HG03558 (cell line): ENCODE data around the gene MRAS.

ENCODE experiments used
- ATAC-seq: cut with Tn5 transposase; IDR thresholded peaks from one replicate; pipeline ENCODE4 v1.9.1; 2021; ENCODE audit warnings: moderate number of reproducible peaks; ENCODE audit not compliant: unreplicated experiment; ENCODE audit errors: extremely low read depth

Gene MRAS

DNA sequence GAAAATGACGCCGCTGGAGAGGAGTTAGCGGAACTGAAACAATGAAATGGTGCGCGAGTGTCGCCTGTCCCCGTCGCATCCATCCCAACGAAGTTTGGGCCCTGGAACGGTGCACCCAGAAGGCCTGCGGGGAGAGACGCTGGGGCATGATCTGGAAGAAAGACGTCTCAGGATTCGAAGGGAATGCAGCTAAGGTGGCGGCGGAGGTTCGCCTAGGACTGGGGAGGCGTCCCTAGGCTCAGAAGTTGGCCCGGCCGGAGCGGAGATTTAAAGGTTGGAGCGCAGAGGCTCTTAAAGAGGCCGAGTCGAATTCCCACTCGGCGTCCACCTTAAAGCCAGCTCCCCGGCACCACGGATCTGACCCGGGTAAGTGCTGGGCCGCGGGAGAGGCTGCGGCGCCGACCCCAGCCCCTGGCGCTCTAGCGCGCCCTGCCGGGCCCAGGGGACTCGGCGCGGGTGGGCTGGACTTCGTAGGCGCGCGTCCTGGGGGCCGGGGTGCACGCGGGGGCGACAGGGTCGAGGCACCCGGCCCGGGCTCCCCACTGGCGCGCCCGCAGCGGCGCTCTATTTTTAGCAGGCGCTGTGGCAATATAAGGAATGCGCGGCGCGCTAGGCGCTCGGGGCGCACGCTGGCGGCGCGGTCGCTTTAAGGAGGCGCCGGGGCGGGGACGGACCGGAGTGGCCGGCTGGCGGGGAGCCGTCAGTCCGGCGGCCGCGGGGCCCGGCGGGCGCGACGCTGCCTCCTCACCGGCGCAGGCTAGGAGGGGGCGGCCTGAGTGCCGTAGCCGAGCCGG, at the start of gene MRAS:
Gene MRAS (plus strand): TSS at position 620 of the 794 bp plus-strand sequence. CDS start 24,305 bp downstream, outside the sequence.
- no peak for ATAC-seq

DNA sequence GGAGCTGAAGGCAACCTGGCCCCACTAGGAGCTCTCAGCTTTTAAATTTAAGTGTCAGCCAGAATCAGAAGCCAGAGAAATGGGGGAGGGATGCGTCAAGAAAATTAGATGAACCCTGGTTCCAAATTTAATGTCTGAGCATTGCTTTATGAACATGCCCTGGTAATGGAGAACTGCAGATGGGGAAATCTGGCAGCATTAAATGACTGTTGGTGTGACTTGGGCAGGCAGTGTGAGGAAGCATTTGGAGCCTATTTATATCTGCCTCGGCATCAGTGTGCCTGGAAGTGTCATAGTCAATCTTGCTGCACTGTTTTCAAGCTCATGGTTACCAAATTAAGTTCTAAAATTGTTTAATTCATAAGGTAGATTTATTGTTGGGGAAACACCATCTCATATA, 47.7 kb upstream of the MRAS start:
- no peak for ATAC-seq

DNA sequence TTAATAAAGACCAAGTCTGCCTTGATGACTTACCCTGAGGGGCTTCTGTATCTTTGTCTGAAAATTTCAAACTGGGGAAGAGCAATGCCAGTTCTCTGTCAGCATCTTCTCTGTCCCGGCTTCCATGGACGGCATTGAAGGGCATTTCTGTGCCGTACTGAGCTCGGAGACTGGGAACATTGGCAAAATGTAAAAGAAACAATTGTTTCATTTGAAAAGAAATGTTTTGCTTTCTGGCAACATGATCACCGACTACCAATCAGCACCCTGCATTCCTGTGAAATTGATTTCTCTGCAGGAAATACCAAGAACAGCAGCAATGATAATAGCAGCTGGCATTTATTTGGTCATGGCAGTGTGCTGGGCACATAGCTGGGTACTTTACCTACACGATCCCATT, 44.9 kb upstream of the MRAS start:
- ATAC-seq = no peak

DNA sequence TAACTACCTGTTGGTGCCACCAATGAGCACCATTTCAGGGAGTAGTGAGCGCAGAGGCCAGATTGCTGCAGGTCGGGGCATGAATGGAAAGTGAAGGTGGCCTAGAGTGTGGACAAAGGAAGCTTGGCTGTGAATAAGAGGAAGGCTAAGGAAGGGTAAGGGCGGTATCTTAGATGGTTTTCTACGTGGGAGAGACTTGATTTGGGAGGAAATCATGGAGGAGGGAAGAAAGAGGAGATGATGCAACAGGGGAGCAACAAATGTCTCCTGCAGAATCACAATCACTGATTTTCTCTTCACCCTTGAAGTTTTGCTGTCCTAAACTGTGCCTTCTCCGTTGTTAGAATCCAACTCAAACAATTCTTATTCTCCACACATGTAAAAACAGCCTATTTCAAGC, 40.5 kb upstream of the MRAS start:
- ATAC-seq = no peak

DNA sequence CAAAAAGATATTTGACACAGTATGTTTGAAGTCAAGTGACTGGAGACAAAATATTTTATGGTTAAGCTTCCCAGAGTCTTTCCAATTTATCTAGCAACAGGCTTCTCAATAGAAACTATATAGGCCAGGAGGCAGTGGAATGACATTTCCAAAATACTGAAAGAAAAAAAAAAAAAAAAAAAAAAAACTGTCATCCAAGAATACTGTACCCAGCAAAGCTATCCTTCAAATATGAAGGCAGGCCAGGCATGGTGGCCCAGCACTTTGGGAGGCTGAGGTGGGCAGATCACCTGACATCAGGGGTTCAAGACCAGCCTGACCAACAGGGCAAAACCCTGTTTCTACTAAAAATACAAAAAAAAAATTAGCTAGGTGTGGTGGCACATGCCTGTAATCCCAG, 39.6 kb upstream of the MRAS start:
- ATAC-seq = no peak

DNA sequence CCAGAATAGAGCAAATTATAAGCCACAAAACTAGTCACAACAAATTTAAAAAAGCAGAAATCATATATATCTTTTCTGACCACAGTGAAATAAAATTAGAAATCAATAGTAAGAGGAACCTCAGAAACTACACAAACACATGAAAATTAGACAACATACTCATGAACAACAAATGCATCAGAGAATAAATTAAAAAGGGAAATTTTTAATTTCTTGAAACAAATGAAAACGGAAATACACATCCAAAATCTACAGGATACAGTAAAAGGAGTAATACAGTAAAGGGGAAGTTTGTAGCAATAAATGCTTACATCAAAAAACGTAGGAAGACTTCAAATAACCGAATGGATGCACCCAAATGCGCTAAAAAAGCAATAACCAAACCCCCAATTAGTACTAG, 37.9 kb upstream of the MRAS start:
- ATAC-seq = no peak

DNA sequence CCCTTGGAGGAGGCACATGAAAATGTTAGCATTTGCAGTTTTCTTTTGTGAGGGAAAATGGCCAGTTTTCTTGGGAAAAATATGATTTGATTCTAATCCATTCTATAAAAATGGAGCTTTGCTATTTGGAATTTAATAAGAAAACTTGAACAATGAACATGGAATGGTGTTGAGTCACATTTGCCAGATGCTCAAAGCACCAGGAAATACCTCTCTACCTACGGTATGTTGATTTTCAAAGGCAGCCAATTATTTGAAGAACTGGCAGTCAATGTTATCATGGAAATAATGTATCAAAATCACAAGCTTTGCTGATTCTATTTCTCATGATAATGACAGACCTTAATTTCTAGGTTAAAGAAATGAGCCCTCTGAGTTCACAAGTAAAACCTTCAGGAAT, 33.6 kb upstream of the MRAS start:
- ATAC-seq = no peak

DNA sequence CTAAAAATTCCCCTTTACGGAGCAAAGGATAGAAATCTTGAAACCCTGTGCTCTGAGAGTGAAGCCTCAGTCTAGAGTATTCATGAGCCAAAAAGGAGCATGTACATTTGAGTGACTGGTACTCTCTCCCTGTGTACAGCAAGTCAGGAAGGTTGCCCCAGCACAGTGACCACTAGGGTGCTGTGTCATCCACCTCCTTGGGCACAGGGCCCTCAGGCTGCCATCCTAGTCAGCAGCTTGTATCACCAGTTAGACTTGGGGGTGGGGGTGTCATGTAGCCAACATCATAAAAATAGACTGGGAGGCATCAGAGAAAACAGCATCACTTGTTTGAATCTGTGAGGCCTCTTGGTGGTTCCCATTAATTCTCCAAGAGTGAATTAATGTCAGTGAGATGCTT, 30.7 kb upstream of the MRAS start:
- ATAC-seq = no peak

DNA sequence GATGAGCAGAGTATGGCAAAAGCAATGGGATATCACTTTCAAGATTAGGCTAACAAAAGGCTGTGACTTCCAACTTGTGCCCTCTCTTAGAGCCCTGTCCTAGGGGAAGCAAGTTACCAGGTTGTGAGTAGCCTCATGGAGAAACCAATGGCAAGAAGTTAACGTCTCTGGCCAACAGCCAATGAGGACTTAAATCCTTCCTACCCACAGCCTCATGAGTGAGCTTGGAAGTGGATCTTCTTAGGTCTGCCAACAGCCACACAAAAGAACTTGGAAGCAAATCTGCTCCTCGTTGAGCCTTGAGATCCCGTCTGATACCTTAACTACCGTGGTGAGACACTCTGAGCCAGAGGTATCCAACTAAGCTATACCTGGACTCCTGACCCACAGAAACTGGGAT, 24.4 kb upstream of the MRAS start:
- no peak for ATAC-seq

DNA sequence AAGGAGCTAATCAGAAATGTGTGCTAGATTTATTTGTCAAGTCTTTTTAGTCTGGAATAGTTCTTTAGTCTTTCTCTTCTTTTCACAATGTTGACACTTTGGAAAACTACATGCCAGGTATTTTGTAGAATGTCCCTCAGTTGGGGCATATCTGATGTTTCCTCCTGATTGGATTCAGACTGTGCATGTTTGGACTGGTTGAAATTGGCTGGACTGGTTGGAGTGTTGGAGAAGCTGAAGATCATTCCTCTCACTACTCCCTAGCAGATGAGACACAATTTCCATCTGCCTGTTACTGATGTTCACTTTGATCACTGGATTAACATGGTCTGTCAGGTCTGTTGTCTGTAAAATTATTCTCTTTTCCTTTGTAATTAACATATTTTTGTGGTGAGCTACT, 22.4 kb upstream of the MRAS start:
- no peak for ATAC-seq

DNA sequence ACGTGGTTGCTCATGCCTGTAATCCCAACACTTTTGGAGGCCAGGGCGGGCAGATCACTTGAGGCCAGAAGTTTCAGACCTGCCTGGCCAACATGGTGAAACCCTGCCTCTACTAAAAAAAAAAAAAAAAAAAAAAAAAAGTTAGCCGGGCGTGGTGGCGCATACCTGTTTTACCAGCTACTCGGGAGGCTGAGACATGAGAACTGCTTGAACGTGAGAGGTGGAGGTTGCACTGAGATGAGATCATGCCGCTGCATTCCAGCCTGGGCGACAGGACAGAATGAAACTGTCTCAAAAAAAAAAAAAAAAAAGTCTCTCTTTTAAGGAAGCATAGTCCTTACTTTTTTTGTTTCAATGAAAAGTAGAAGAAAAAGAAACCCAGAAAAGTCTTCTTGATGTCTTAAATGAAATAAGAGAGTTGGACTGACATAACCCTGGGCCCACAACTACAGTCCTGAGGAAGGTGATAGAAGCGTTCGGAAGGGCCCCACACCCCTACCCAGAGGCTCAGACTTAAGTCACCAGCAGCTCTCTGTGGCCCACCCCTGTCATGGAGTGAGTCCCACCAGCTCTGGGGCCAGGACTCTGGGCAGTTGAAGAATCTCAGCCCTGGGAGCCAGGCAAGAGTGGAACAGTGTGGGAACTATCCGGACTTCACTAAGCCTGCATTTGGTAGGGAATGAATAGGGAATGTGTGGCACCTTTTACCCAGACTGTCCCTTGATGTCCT, 21.3 kb upstream of the MRAS start:
- ATAC-seq = no peak

DNA sequence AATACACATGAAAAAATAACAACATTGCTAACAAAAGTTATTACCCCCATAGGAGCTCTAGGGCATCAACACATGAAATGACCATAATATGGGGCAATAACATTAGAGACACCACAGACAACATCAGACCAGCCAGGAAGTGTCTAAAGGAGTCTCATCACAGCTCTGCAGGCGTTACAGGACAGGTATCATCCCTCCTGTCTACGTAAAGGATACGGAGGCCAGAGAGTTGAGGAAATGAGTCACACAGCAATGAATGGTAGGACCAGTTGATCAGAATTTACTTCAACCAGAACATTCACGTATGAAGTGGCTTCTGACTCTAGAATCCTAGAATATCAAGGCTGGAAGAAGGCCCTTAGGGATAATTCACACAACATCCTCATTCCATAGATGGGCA, 20.5 kb upstream of the MRAS start:
- no peak for ATAC-seq

DNA sequence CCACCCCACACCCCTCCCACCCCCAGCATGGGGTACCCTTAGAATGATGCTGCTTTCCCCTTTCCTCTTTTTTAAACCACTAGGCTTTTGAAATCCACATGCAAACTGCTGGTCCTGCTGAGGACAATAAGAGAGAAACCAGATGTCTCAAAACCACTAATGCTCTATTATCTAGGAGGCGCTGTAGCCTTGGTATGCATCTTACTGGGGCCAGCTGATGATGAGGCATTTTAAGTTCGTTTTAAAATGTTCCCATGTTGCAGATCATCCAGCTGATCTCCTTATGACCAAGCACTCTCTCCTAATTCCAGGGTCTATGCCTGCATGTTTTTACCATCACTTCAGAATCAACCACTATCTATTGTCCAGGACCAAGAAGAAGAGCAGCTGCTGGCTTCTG, 20.0 kb upstream of the MRAS start:
- ATAC-seq = no peak

DNA sequence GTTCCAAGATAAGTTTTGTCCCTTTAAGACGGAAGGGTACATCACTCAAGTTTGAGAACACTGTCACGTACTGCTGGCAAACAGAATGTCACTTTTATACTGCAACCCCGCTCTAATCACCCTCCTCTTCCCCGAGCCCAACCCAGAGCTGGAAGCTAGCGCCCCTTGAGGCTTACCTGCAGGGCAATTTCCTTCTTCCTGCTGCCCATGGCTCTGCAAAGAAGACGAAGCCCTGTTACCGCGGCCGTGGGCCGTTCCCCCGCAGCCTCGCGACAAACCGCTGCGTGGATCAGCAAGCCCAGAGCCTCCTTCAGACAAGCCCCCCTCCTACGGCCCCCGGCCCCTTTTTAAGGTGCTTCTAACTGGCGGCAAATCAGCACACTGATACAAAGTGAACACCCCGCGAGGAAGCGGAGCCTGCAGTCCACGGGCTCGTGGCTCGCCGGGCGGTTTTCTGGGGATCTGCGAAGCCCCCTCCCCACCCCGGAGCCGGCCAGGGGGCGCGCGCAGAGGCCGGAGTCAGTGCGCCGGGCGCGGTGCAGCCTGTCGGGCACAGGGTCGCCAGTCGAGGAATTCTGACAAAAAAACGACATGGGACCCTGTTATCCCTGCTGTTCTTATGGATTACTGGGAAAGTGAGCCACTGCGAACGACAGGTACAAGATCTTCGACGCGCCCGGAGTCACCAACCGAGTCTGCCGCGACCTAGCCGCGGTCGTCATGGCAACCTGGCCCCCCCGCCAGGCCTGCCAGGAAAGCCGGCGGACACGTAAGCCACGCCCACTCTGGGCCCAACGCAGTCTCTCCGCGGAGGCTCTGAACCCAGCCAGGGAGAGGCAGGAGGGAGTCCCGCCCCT, 19.0 kb upstream of the MRAS start, which contains the start of gene NME9:
Gene NME9 (minus strand): TSS at position 725 of the 857 bp plus-strand sequence. CDS start 516 bp downstream, at position 209.
- no peak for ATAC-seq

DNA sequence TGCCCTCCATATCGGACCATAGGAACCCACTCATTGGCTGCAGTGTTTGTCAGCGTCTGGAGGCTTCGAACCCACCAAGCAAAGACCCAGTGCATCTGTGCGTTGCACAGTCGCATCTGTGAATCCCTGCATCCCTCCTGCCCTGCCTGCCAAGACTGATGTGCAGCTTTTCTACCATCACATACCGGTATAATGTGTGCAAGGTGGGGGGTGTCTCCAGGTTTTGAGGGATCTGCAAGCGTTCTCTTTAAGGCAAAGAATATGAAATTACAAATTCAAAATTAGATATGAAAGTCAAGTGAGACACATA, 18.4 kb upstream of the MRAS start:
- no peak for ATAC-seq

DNA sequence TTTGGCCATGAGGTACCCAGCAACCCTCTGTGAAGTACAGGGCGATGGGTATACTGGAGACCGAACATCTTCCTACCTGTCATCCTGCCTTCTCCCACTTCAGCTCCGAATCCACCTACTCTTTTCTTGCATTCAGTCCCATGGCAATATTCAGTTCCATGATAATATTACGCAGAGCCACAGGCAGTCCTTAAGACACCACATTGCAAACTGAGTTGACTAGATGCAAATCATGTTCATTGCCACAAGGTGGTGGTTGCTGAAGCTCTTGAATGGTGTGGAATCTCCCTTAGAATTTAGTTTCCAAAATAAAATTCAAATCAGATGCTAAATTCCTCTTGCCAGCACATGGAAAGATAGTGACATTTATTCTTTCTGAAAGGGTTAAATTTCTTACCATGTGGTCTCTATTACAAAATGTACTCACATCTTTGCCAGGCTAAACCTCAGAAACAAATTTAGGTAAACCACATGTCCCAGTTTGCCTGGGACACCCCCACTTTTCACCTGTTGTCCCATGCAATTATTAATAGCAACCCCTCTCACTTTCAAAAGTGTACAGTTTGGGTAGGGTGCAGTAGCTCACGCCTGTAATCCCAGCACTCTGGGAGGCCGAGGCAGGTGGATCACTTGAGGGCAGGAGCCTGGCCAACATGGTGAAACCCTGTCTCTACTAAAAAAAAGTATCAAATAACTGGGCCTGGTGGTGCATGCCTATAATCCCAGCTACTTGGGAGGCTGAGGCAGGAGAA, 17.1 kb upstream of the MRAS start:
- no peak for ATAC-seq

DNA sequence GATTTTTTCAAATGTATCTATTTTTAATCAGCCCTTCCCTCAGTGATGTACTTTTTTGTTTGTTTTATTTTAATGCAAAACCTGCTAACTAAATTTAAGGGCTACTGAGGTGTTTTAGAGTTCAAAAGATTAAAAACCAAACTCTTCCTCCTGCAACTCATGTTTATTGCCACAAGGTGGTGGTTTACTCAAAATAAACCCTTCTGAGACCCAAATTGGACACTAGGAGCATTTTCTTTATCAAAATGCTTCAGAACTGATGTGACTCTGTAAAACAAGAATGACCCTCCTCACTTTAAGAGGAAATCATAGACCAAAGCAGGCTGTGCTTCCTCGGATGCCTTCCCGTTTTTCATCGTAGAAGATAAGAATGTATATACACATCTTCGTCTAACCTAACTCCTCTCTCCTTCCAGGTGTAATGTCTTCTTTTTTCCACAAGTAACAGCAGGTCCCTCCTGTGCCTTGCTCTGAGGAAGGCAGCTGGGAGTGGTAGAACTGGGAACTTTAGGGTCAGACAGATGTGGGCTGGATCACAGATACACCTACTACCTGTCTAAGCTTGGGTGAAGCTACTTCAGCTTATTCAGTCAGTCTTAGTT, 15.8 kb upstream of the MRAS start:
- ATAC-seq = no peak

DNA sequence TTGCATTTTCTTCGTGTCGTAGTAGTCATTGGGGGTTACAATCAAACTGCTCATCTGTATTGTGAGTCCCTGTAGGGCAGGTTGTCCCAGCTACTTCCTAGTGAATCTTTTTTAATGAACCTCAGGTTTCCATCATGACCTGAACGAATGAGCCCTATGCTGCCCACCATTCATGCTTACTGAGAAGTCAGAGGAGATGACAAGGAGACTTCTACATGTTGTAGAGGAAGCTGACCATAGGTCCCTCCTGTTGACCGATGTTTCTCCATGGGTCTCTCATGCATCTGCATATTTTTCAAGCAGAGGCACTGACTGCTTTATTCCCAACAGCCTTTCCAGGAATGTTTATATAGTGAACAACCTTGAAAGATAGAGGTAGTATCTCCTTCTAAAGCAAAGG, 13.8 kb upstream of the MRAS start:
- ATAC-seq = no peak

DNA sequence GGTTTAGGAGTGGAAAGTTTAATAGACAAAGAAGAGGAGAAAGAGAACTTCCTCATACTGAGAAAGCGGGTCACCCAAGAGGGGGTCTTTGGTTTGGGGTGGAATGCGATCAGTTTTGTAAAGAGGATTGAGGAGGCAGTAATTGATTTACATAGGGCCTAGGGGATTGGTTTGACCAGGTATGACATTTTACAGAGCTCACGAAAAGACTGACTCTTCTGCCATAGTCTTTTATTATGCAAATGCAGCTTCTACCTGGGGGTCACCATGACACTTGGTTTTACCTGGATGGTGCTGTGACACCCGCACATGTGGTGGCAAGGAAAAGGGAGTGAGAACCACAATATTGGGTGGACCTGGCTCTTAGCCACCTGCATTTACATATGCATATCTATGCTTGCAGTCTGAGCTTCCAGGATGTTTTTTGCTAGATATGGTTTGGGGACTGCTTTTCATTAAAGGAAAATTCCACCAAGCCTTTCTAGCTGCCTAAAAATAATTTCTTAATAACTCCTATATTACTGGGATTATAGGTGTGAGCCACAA, 11.9 kb upstream of the MRAS start:
- no peak for ATAC-seq

DNA sequence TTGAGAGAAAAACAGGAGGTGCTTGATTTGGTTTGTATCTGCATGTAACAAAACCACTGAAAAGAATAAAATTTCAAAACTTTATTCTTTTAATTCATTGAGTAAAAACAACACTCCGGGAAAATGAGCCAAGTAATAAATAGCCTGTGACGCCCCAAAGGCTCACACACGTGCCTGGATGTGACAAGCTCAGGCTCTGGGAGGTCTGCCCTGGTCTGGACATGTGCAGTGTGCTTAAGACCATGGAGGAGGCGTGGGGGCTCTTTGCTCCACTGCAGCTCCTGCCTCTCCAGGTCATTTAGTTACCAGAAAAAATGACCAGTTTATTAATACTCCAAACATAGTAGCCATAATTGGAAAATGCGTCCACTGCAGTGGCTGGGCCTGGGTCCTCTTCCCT, 10.1 kb upstream of the MRAS start:
- ATAC-seq = no peak
